GM12873 (cell line): Measurements from ENCODE around the gene HMCN2.

Source experiments
- CTCF ChIP-seq: IDR thresholded peaks from 2 replicates; pipeline ENCODE4 v1.5.1; 2012; ENCODE audit warnings: low read depth, mild to moderate bottlenecking, moderate library complexity, low read length, control low read depth; ENCODE audit not compliant: insufficient read depth; ENCODE audit errors: missing control alignments

Gene HMCN2

GRCh38 chr9:130379649-130379970 is 114.0 kb downstream of the HMCN2 start:
- no peak for TF ChIP-seq CTCF

GRCh38 chr9:130380920-130381469 is 115.4 kb downstream of the HMCN2 start:
- TF ChIP-seq CTCF: no peak

- no peak for TF ChIP-seq CTCF
Measured at GRCh38 chr9:130381660-130382059, 116.1 kb downstream of the HMCN2 start.

- no peak for TF ChIP-seq CTCF
Measured at GRCh38 chr9:130382096-130382495, 116.5 kb downstream of the HMCN2 start.

GRCh38 chr9:130382636-130383349 is 117.2 kb downstream of the HMCN2 start:
- TF ChIP-seq CTCF: no peak

GRCh38 chr9:130383350-130383715 is 117.8 kb downstream of the HMCN2 start:
- no peak for TF ChIP-seq CTCF

GRCh38 chr9:130383979-130384676 is 118.6 kb downstream of the HMCN2 start:
- TF ChIP-seq CTCF: no peak
